IPS-15b (cell line): Measurements from ENCODE around the gene LMTK2.

ENCODE experiments used
- H3K27me3 ChIP-seq: one replicate; pipeline ENCODE4 v1.6.1; 2013; ENCODE audit warnings: low read length; ENCODE audit not compliant: control insufficient read depth, insufficient read depth
- H3K36me3 ChIP-seq: one replicate; pipeline ENCODE4 v1.6.1; 2013; ENCODE audit warnings: low read length; ENCODE audit not compliant: control insufficient read depth, insufficient read depth
- H3K4me1 ChIP-seq: one replicate; pipeline ENCODE4 v1.6.1; 2013; ENCODE audit warnings: mild to moderate bottlenecking, low read length; ENCODE audit not compliant: control insufficient read depth, insufficient read depth
- H3K4me3 ChIP-seq: one replicate; pipeline ENCODE4 v1.5.1; 2013; ENCODE audit warnings: low read depth, low read length
- H3K9ac ChIP-seq: one replicate; pipeline ENCODE4 v1.6.1; 2013; ENCODE audit warnings: low read depth, mild to moderate bottlenecking, low read length
- H3K9me3 ChIP-seq: one replicate; pipeline ENCODE4 v1.6.1; 2013; ENCODE audit warnings: mild to moderate bottlenecking, low read length; ENCODE audit not compliant: control insufficient read depth, insufficient read depth

Gene LMTK2

GRCh38 chr7:98168904-98169621 is 62.4 kb downstream of the LMTK2 start:
- peaks cover 2% of the 10 kb centered on the region for H3K4me1 ChIP-seq
- peaks cover 3% of the 10 kb centered on the region for H3K36me3 ChIP-seq
- no peak overlapping the region for H3K9ac ChIP-seq
- H3K9me3 ChIP-seq: no peaks in the 10 kb centered on the region
- H3K27me3 ChIP-seq: no peaks in the 10 kb centered on the region
- no peak overlapping the region for H3K4me3 ChIP-seq

GRCh38 chr7:98170966-98171365 is 64.3 kb downstream of the LMTK2 start:
- Histone ChIP-seq H3K4me3 (no peak overlapping the region), H3K36me3 (peaks cover 5% of the 10 kb centered on the region), H3K27me3 (no peaks in the 10 kb centered on the region), H3K9ac (no peak overlapping the region), H3K4me1 (peaks cover 2% of the 10 kb centered on the region), H3K9me3 (no peaks in the 10 kb centered on the region)

- Histone ChIP-seq H3K9ac (no peak overlapping the region), H3K27me3 (no peaks in the 10 kb centered on the region), H3K36me3 (peaks cover 5% of the 10 kb centered on the region), H3K4me1 (peaks cover 2% of the 10 kb centered on the region), H3K9me3 (no peaks in the 10 kb centered on the region), H3K4me3 (no peak overlapping the region)
These were observed 64.8 kb downstream of the LMTK2 start for GRCh38 chr7:98171449-98171848.

- Histone ChIP-seq H3K4me1 (no peaks in the 10 kb centered on the region), H3K27me3 (no peaks in the 10 kb centered on the region), H3K9me3 (no peaks in the 10 kb centered on the region), H3K4me3 (no peak overlapping the region), H3K36me3 (peaks cover 5% of the 10 kb centered on the region), H3K9ac (no peak overlapping the region)
These were observed 67.9 kb downstream of the LMTK2 start for GRCh38 chr7:98174334-98175259.

- no peak overlapping the region for H3K4me3 ChIP-seq
- H3K9ac ChIP-seq: no peak overlapping the region
- H3K36me3 ChIP-seq: peaks cover 5% of the 10 kb centered on the region
- H3K4me1 ChIP-seq: no peaks in the 10 kb centered on the region
- no peaks in the 10 kb centered on the region for H3K27me3 ChIP-seq
- no peaks in the 10 kb centered on the region for H3K9me3 ChIP-seq
These were observed 68.7 kb downstream of the LMTK2 start for GRCh38 chr7:98175260-98175940.

GRCh38 chr7:98177553-98177952 is 70.9 kb downstream of the LMTK2 start:
- Histone ChIP-seq H3K27me3 (no peaks in the 10 kb centered on the region), H3K4me1 (peaks cover 3% of the 10 kb centered on the region), H3K4me3 (no peak overlapping the region)

GRCh38 chr7:98178321-98178720 is 71.7 kb downstream of the LMTK2 start:
- H3K36me3 ChIP-seq: peaks cover 2% of the 10 kb centered on the region
- no peak overlapping the region for H3K9ac ChIP-seq

More at GRCh38 chr7:98177553-98177952, 70.9 kb downstream of the LMTK2 start:
- peaks cover 2% of the 10 kb centered on the region for H3K36me3 ChIP-seq
- no peak overlapping the region for H3K9ac ChIP-seq
- H3K9me3 ChIP-seq: no peaks in the 10 kb centered on the region

GRCh38 chr7:98178762-98179490 is 72.3 kb downstream of the LMTK2 start:
- H3K4me3 ChIP-seq: no peak overlapping the region
- H3K4me1 ChIP-seq: peaks cover 8% of the 10 kb centered on the region
- H3K36me3 ChIP-seq: peaks cover 2% of the 10 kb centered on the region
- H3K9ac ChIP-seq: no peak overlapping the region
- no peaks in the 10 kb centered on the region for H3K9me3 ChIP-seq
- no peaks in the 10 kb centered on the region for H3K27me3 ChIP-seq

More at GRCh38 chr7:98178321-98178720, 71.7 kb downstream of the LMTK2 start:
- Histone ChIP-seq H3K9me3 (no peaks in the 10 kb centered on the region), H3K27me3 (no peaks in the 10 kb centered on the region), H3K4me1 (peaks cover 8% of the 10 kb centered on the region), H3K4me3 (no peak overlapping the region)

GRCh38 chr7:98180751-98181150 is 74.1 kb downstream of the LMTK2 start:
- Histone ChIP-seq H3K4me1 (peaks cover 8% of the 10 kb centered on the region), H3K9ac (no peak overlapping the region), H3K4me3 (no peak overlapping the region), H3K27me3 (no peaks in the 10 kb centered on the region), H3K9me3 (no peaks in the 10 kb centered on the region), H3K36me3 (no peaks in the 10 kb centered on the region)

- H3K36me3 ChIP-seq: no peaks in the 10 kb centered on the region
- H3K4me3 ChIP-seq: no peak overlapping the region
- H3K9ac ChIP-seq: no peak overlapping the region
- no peaks in the 10 kb centered on the region for H3K27me3 ChIP-seq
- H3K4me1 ChIP-seq: peaks cover 8% of the 10 kb centered on the region
- no peaks in the 10 kb centered on the region for H3K9me3 ChIP-seq
These were observed 78.4 kb downstream of the LMTK2 start for GRCh38 chr7:98185101-98185500.
